ENCODE measurements around the gene COX7A2.

COX7A2 gene

GRCh38 chr6:75204959-75205775 is 38.4 kb downstream of the COX7A2 start:
- Histone ChIP-seq H3K79me2 (ENCODE audit: insufficient read depth, low read length) (no peaks in the 10 kb centered on the region), H3K27ac (ENCODE audit: low read length) (no peak overlapping the region), H3K4me2 (ENCODE audit: insufficient read depth, low read length) (no peak overlapping the region), H3K36me3 (ENCODE audit: insufficient read depth, low read length) (no peaks in the 10 kb centered on the region), H3K4me3 (ENCODE audit: low read depth in 1 of 2, low read length in 2 of 2) (no peak overlapping the region), H4K20me1 (ENCODE audit: insufficient read depth, low read length) (no peaks in the 10 kb centered on the region), H3K9me3 (ENCODE audit: insufficient read depth, low read length, severe bottlenecking) (no peaks in the 10 kb centered on the region), H3K27me3 (ENCODE audit: insufficient read depth, low read length, poor library complexity) (no peaks in the 10 kb centered on the region), H3K4me1 (ENCODE audit: insufficient read depth, low read length) (no peaks in the 10 kb centered on the region), H3K9ac (ENCODE audit: low read depth, low read length) (no peak overlapping the region), H2AFZ (ENCODE audit: low read depth, low read length) (no peak overlapping the region)
- DNase-seq = no peak
- ATAC-seq (ENCODE audit: insufficient read depth, low read depth) = no peak
- no peak for TF ChIP-seq EZH2 (IDR thresholded peaks at IDR 0.05; ENCODE audit: borderline replicate concordance, low read depth, low read length, severe bottlenecking)
- no peak for TF ChIP-seq CTCF (IDR thresholded peaks at IDR 0.05; ENCODE audit: borderline replicate concordance, extremely low read depth, low read length, poor library complexity, severe bottlenecking)

GRCh38 chr6:75204217-75204958 is 39.2 kb downstream of the COX7A2 start:
- no peak for ATAC-seq (ENCODE audit: insufficient read depth, low read depth)
- DNase-seq = no peak
- Histone ChIP-seq H3K27me3 (ENCODE audit: insufficient read depth, low read length, poor library complexity) (no peaks in the 10 kb centered on the region), H3K27ac (ENCODE audit: low read length) (no peak overlapping the region), H3K4me3 (ENCODE audit: low read depth in 1 of 2, low read length in 2 of 2) (no peak overlapping the region), H2AFZ (ENCODE audit: low read depth, low read length) (no peak overlapping the region), H3K9me3 (ENCODE audit: insufficient read depth, low read length, severe bottlenecking) (no peaks in the 10 kb centered on the region), H3K4me1 (ENCODE audit: insufficient read depth, low read length) (no peaks in the 10 kb centered on the region), H3K4me2 (ENCODE audit: insufficient read depth, low read length) (no peak overlapping the region), H4K20me1 (ENCODE audit: insufficient read depth, low read length) (no peaks in the 10 kb centered on the region), H3K36me3 (ENCODE audit: insufficient read depth, low read length) (no peaks in the 10 kb centered on the region), H3K9ac (ENCODE audit: low read depth, low read length) (no peak overlapping the region), H3K79me2 (ENCODE audit: insufficient read depth, low read length) (no peaks in the 10 kb centered on the region)
- TF ChIP-seq CTCF (IDR thresholded peaks at IDR 0.05; ENCODE audit: borderline replicate concordance, extremely low read depth, low read length, poor library complexity, severe bottlenecking) (no peak), EZH2 (IDR thresholded peaks at IDR 0.05; ENCODE audit: borderline replicate concordance, low read depth, low read length, severe bottlenecking) (no peak)

GRCh38 chr6:75203721-75204120 is 39.9 kb downstream of the COX7A2 start:
- H3K4me2 ChIP-seq (ENCODE audit: insufficient read depth, low read length) = no peak overlapping the region
- TF ChIP-seq EZH2 (IDR thresholded peaks at IDR 0.05; ENCODE audit: borderline replicate concordance, low read depth, low read length, severe bottlenecking) (no peak), CTCF (IDR thresholded peaks at IDR 0.05; ENCODE audit: borderline replicate concordance, extremely low read depth, low read length, poor library complexity, severe bottlenecking) (no peak)
- no peaks in the 10 kb centered on the region for H3K79me2 ChIP-seq (ENCODE audit: insufficient read depth, low read length)
- no peak overlapping the region for H3K27ac ChIP-seq (ENCODE audit: low read length)
- H3K36me3 ChIP-seq (ENCODE audit: insufficient read depth, low read length) = no peaks in the 10 kb centered on the region
- H3K27me3 ChIP-seq (ENCODE audit: insufficient read depth, low read length, poor library complexity) = no peaks in the 10 kb centered on the region
- no peaks in the 10 kb centered on the region for H3K4me1 ChIP-seq (ENCODE audit: insufficient read depth, low read length)
- ATAC-seq (ENCODE audit: insufficient read depth, low read depth) = no peak
- no peaks in the 10 kb centered on the region for H4K20me1 ChIP-seq (ENCODE audit: insufficient read depth, low read length)
- H3K9me3 ChIP-seq (ENCODE audit: insufficient read depth, low read length, severe bottlenecking) = no peaks in the 10 kb centered on the region
- DNase-seq = no peak
- H3K4me3 ChIP-seq (ENCODE audit: low read depth in 1 of 2, low read length in 2 of 2) = no peak overlapping the region
- H2AFZ ChIP-seq (ENCODE audit: low read depth, low read length) = no peak overlapping the region
- H3K9ac ChIP-seq (ENCODE audit: low read depth, low read length) = no peak overlapping the region
